Amniotic epithelial cell (primary cell): ENCODE measurements around the gene ABHD12.
"Not testable (repeated sequence)": the region's sequence is repeated elsewhere in the genome, so short reads cannot be mapped to it uniquely, and the experiment has no call there.

ENCODE experiments used
- DNase-seq: peaks from one replicate; pipeline ENCODE4 v3.0.0-alpha.2; 2010; ENCODE audit warnings: low read depth

Gene ABHD12

GRCh38 chr20:25277051-25277801 lies 113.4 kb downstream of the ABHD12 start:
- DNase-seq: no peak

GRCh38 chr20:25276533-25277050 lies 114.0 kb downstream of the ABHD12 start:
- DNase-seq: no peak

GRCh38 chr20:25275813-25276532 lies 114.7 kb downstream of the ABHD12 start:
- no peak for DNase-seq

GRCh38 chr20:25274891-25275812 lies 115.5 kb downstream of the ABHD12 start:
- DNase-seq: no peak

GRCh38 chr20:25274481-25274880 lies 116.2 kb downstream of the ABHD12 start:
- no peak for DNase-seq

- no peak for DNase-seq
Observed at GRCh38 chr20:25273541-25274358, 116.9 kb downstream of the ABHD12 start.

GRCh38 chr20:25273046-25273445 lies 117.6 kb downstream of the ABHD12 start:
- DNase-seq: no peak

- no peak for DNase-seq
Observed at GRCh38 chr20:25272223-25273000, 118.2 kb downstream of the ABHD12 start.

- DNase-seq: no peak
Observed at GRCh38 chr20:25271486-25272222, 119.0 kb downstream of the ABHD12 start.

GRCh38 chr20:25270829-25271251 lies 119.8 kb downstream of the ABHD12 start:
- DNase-seq: no peak

GRCh38 chr20:25269833-25270170 lies 120.8 kb downstream of the ABHD12 start:
- no peak for DNase-seq

GRCh38 chr20:25269057-25269832 lies 121.4 kb downstream of the ABHD12 start:
- no peak for DNase-seq

- DNase-seq: not testable (repeated sequence)
Observed at GRCh38 chr20:25260770-25261437, 129.7 kb downstream of the ABHD12 start.

GRCh38 chr20:25259788-25260254 lies 130.8 kb downstream of the ABHD12 start:
- no peak for DNase-seq

GRCh38 chr20:25259358-25259757 lies 131.3 kb downstream of the ABHD12 start:
- DNase-seq: no peak

GRCh38 chr20:25258828-25259227 lies 131.8 kb downstream of the ABHD12 start:
- DNase-seq: no peak

GRCh38 chr20:25258476-25258805 lies 132.2 kb downstream of the ABHD12 start:
- no peak for DNase-seq

GRCh38 chr20:25257756-25258475 lies 132.7 kb downstream of the ABHD12 start:
- no peak for DNase-seq
